ENCODE results near the gene NELFCD. TPM values are rescaled to one million over a fixed set of nuclear protein-coding genes. Genes with fewer than 3 reads are reported as not detected.

Gene NELFCD
- total RNA-seq, 4 donors from 2014 or later: 43.7 to 68.1 (median 55.1) TPM

DNA sequence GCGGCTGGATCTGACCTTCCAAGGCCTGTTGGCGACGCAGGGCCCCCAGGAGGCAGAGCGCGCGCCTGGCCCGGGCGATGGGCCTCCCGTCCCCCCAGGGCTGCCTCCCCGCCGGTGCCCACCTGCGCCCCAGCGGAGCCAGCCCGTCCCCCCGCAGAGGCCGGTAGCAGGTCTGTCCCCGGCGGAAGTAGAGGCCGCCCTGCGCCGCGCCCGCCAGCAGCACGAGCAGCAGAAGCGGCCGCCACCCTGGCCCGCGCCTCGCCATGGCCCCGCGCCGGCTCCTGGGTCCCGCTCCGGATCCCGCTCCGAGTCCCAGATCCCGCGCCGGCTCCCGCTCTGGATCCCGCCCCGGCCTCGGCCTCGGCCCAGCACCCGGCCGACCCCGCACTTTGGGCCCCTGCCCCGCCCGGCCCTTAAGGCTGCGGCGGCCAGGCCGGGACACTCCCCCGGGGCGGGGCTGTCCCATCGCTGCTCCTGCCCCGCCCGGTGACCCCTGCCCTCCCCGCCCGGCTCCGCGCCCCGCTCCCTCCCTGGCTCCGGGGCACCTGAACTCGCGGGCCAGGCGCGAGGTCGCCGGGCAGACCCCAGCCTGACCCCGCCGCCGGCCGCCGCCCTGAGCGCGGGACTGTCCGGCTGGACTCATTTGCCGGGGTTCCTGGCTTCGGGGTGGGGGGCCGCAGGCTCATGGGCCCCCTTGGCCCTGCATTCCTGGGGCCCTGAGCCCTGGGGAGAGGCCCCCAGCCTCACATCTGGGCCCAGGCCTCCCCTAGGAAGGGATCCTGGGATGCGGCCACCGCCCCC, 26.0 kb downstream of the NELFCD start, which contains the start of gene CTSZ:
CTSZ (minus strand) TSS at position 391 of the 801 bp plus-strand sequence; CDS start at position 265, 126 bp downstream.
- Histone ChIP-seq H3K27me3 (no peaks in the 10 kb centered on the region), H3K4me3 (peak within 1 kb of the TSS; percentile 63 to 89 (median 80)), H3K4me1 (peaks cover 28 to 50% (median 33%) of the 10 kb centered on the region in 4 donors), H3K36me3 (no peaks in the 10 kb centered on the region), H3K9me3 (no peaks in the 10 kb centered on the region), H3K27ac (peak within 1 kb of the TSS; percentile 88 to 95 (median 91))
- DNase-seq: peak; percentile 88
- peak in 2 of 3 donors; percentile 55 to 60 for TF ChIP-seq POLR2AphosphoS5 (IDR thresholded peaks at IDR 0.05)
- no peak for TF ChIP-seq EP300 (IDR thresholded peaks at IDR 0.05; ENCODE audit: low read depth)
- TF ChIP-seq POLR2A (IDR thresholded peaks at IDR 0.05): peak; percentile 29
- WGBS, 2 donors (ENCODE audit: low coverage in 1 of 2): 9% methylated on average over 25 of the region's 82 CpGs; no CpG with 5 or more reads in 1 of the 2 donors
- intact Hi-C loops (cut with DNase I; ENCODE audit: low total_unique reads): no loop called here
- in situ Hi-C loops (cut with MboI; ENCODE audit: low pct_ligation_motif_present in 1 of 4, low pct_unique_long_range_greater_than_20kb in 1 of 4, low sequenced_read_pairs in 3 of 4): no loop called here

DNA sequence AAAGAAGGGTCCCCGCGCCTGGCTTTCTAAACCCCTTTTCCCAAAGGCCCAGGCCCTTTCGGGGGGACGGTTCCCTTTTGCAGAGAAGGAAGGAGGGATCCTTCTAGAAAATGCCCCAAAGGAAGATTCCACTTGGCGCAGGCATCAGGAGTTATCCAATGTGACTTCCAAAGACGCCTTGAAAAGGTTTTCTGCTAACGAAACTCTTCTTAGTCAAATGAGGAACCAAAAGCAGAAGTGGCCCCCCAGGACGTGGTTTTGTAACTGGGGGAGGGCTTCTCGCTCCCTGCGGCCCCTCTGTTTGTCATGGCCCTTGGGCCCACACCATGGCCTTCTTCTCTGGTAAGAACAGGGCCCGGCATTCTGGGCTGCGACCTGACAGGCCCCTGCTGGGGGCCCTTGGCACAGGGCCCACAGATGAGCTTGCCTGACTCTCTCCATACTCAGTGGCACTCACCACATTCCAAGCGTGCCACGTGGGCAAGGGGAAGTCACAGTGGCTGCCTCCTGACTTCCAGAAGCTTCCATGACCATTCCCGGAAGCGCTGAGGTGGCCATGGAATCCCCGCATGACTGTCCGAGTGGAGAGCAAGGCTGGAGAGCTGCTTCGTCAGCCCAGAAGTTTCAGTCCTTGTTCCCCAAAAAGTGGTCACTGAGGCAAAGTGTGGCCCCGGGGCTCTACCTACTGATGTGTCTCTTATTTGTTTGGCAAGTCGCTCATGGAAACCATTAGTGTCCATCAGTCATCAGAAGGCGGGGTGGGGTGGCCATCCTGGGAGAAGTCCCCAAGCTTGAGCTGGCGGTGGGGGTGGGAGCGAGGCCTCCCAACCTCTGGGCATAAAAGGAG, 26.8 kb downstream of the NELFCD start:
- Histone ChIP-seq H3K27ac (peak overlapping the region; percentile 88 to 95 (median 91)), H3K9me3 (no peaks in the 10 kb centered on the region), H3K4me3 (peak overlapping the region; percentile 63 to 89 (median 80)), H3K4me1 (peaks cover 28 to 47% (median 33%) of the 10 kb centered on the region in 4 donors), H3K36me3 (no peaks in the 10 kb centered on the region), H3K27me3 (no peaks in the 10 kb centered on the region)
- in situ Hi-C loops (cut with MboI; ENCODE audit: low pct_ligation_motif_present in 1 of 4, low pct_unique_long_range_greater_than_20kb in 1 of 4, low sequenced_read_pairs in 3 of 4): no loop called here
- intact Hi-C loops (cut with DNase I; ENCODE audit: low total_unique reads): no loop called here
- WGBS, 2 donors (ENCODE audit: low coverage in 1 of 2): 77% methylated on average over 24 of the region's 24 CpGs; no CpG with 5 or more reads in 1 of the 2 donors
- TF ChIP-seq POLR2A (IDR thresholded peaks at IDR 0.05) (no peak), EP300 (IDR thresholded peaks at IDR 0.05; ENCODE audit: low read depth) (no peak), POLR2AphosphoS5 (IDR thresholded peaks at IDR 0.05) (no peak)
- TF ChIP-seq, protein P1, sequence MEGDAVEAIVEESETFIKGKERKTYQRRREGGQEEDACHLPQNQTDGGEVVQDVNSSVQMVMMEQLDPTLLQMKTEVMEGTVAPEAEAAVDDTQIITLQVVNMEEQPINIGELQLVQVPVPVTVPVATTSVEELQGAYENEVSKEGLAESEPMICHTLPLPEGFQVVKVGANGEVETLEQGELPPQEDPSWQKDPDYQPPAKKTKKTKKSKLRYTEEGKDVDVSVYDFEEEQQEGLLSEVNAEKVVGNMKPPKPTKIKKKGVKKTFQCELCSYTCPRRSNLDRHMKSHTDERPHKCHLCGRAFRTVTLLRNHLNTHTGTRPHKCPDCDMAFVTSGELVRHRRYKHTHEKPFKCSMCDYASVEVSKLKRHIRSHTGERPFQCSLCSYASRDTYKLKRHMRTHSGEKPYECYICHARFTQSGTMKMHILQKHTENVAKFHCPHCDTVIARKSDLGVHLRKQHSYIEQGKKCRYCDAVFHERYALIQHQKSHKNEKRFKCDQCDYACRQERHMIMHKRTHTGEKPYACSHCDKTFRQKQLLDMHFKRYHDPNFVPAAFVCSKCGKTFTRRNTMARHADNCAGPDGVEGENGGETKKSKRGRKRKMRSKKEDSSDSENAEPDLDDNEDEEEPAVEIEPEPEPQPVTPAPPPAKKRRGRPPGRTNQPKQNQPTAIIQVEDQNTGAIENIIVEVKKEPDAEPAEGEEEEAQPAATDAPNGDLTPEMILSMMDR (IDR thresholded peaks at IDR 0.05): no peak
- peak; percentile 72 for DNase-seq

DNA sequence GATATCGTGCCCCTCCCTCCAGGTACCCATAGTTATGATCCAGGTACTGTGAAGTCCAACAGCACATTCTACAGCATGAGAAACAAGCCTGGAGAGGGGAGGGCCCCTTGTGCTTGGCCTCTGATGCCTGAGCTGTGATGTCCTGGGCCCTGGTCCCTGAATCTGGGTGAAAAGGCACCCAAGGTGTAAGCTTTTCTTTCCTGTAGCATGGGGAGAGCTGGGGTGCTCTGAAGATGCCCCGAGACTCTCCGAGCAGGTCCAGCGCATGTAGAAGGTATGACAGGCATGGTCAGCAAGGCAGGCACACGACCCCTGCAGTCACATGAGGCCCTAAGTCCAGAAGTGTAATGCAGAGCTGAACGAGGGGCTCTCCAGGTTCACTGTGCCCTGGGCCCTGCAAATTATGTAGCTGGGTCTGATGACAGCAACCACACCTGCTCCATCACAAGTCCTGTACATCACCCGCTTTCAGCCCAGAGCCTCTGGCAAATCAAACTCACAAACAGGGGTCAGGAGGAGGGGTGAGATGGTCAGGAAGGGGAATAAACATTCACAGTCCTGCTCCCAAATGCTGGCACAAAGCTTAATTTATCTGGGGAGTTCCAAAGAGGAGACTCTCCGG, 27.8 kb downstream of the NELFCD start:
- intact Hi-C loops (cut with DNase I; ENCODE audit: low total_unique reads) (no loop called here), in situ Hi-C loops (cut with MboI; ENCODE audit: low pct_ligation_motif_present in 1 of 4, low pct_unique_long_range_greater_than_20kb in 1 of 4, low sequenced_read_pairs in 3 of 4) (no loop called here)
- Histone ChIP-seq H3K27me3 (no peaks in the 10 kb centered on the region), H3K4me3 (no peak overlapping the region), H3K4me1 (peaks cover 28 to 39% (median 33%) of the 10 kb centered on the region in 4 donors), H3K36me3 (no peaks in the 10 kb centered on the region), H3K27ac (no peak overlapping the region), H3K9me3 (no peaks in the 10 kb centered on the region)
- TF ChIP-seq POLR2A (IDR thresholded peaks at IDR 0.05) (no peak), POLR2AphosphoS5 (IDR thresholded peaks at IDR 0.05) (no peak), EP300 (IDR thresholded peaks at IDR 0.05; ENCODE audit: low read depth) (no peak)
- TF ChIP-seq, protein P1 (IDR thresholded peaks at IDR 0.05): no peak
- DNase-seq: no peak
- WGBS, 2 donors (ENCODE audit: low coverage in 1 of 2): 86% methylated on average over 8 of the region's 8 CpGs; no CpG with 5 or more reads in 1 of the 2 donors

DNA sequence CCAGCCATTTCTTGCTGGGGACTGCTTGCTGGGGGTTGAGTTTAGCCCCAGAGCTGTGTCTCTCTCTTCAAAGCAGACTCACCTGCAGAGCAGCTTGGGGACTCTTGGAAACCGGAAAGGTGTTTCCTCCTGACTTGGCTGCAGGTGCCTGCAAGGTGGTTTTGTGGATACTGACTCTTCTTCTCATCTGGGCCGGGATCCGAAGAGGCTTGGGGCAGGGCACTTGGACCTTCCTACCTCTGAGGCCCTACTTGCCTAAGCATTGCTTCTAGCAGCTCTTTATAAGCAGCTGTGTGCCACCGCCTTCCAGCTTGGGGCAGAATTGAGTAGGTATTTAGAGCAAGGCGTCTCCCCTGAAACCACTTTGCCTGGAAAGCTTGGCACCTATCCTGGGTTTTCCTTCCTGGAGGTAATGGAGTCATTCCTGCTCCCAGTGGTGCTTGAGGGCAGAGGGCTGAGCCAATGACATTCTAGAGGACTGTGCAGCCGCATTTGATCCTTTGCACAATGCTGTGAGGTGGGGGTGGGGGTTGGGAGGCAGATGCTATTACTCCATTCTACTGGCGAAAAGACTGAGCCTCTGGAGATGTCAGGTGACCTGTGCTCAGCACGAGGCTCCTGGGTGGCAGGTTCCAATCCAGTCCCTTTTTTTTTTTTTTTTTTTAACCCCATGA, 29.4 kb downstream of the NELFCD start:
- in situ Hi-C loops (cut with MboI; ENCODE audit: low pct_ligation_motif_present in 1 of 4, low pct_unique_long_range_greater_than_20kb in 1 of 4, low sequenced_read_pairs in 3 of 4): no loop called here
- peaks cover 13 to 25% (median 17%) of the 10 kb centered on the region in 4 donors for H3K4me1 ChIP-seq
- TF ChIP-seq, protein P1 (IDR thresholded peaks at IDR 0.05): no peak
- TF ChIP-seq POLR2A (IDR thresholded peaks at IDR 0.05): no peak
- no peak for TF ChIP-seq EP300 (IDR thresholded peaks at IDR 0.05; ENCODE audit: low read depth)
- no peak for TF ChIP-seq POLR2AphosphoS5 (IDR thresholded peaks at IDR 0.05)
- WGBS, 2 donors (ENCODE audit: low coverage in 1 of 2): 40 to 61% methylated on average over 4 to 8 of the region's 8 CpGs
- peak; percentile 53 for DNase-seq
- intact Hi-C loops (cut with DNase I; ENCODE audit: low total_unique reads): no loop called here
- peak overlapping the region in 3 of 4 donors; percentile 2 to 24 (median 11) for H3K27ac ChIP-seq
- H3K9me3 ChIP-seq: no peaks in the 10 kb centered on the region
- no peak overlapping the region for H3K4me3 ChIP-seq
- no peaks in the 10 kb centered on the region for H3K27me3 ChIP-seq
- no peaks in the 10 kb centered on the region for H3K36me3 ChIP-seq

All from transverse colon (tissue), 4 donors.